Mucosa of descending colon (tissue), 3 donors: ENCODE data around the gene SPTBN2. TPM values are rescaled to one million over a fixed set of nuclear protein-coding genes. Genes with fewer than 3 reads are reported as not detected.
A peak's percentile ranks its signal among the peaks of the same experiment; 100 is the strongest.

ENCODE experiments used
- ATAC-seq: fragments of 200-7000 bp; cut with Tn5 transposase; one replicate; pipeline ENCODE4 v1.9.1; 2020; ENCODE audit warnings: mild to moderate bottlenecking, moderate library complexity
- DNase-seq, 3 donors: peaks; one replicate each; pipeline ENCODE4 v3.0.0-alpha.2; 2020
- H3K36me3 ChIP-seq: fragments of 200-600 bp; one replicate; pipeline ENCODE4 v1.8.0; 2021; ENCODE audit warnings: low read depth, mild to moderate bottlenecking
- H3K4me1 ChIP-seq: fragments of 200-600 bp; one replicate; pipeline ENCODE4 v1.8.0; 2021; ENCODE audit warnings: low read depth, mild to moderate bottlenecking
- H3K4me3 ChIP-seq: fragments of 200-600 bp; one replicate; pipeline ENCODE4 v1.8.0; 2021; ENCODE audit warnings: mild to moderate bottlenecking
- H3K9me3 ChIP-seq: fragments of 200-600 bp; one replicate; pipeline ENCODE4 v1.8.0; 2021; ENCODE audit warnings: mild to moderate bottlenecking
- CTCF ChIP-seq: fragments of 200-600 bp; IDR thresholded peaks from one replicate; pipeline ENCODE4 v1.8.0; 2022; ENCODE audit warnings: antibody characterized with exemption, mild to moderate bottlenecking
- intact Hi-C, 2 donors: fragments of 100-400 bp; cut with DNase I in 1 of 2; cut with micrococcal nuclease in 1 of 2; formaldehyde crosslinking; loops; one replicate each; pipeline versions ENCODE4 v1.11.0 to v1.11.1; 2022; cut with DNase I, micrococcal nuclease
- total RNA-seq, 3 donors: library from RNA; stranded (reverse); fragmentation: NEBNext Ultra II Directional in 2 of 3; extraction: Animal tissue kit (Norgen Biotek cat#: 25700) in 2 of 3; gene quantifications; one replicate each; pipeline versions ENCODE4 v1.2.1 to v1.2.4, GENCODE V29; 2021 to 2023
- donor health status: DM: no; HTN: no; CAD: no; lungs with moderate emphysema.
- donor health status: DM: no; HTN: no; CAD: no.
- donor health status: DM: no; HTN: yes; CAD: no.

SPTBN2 gene
- total RNA-seq, 3 donors from 2014 or later, result 3.7 to 10.0 (median 6.3) TPM

GRCh38 chr11:66744485-66745355, 15.7 kb upstream of the SPTBN2 start:
- peak; percentile 93 for ATAC-seq
- peak; percentile 87 to 95 (median 91) for DNase-seq
- H3K4me3 ChIP-seq, result peak overlapping the region; percentile 48
- intact Hi-C loops, result no loop called here
- no peak for TF ChIP-seq CTCF
- no peaks in the 10 kb centered on the region for H3K9me3 ChIP-seq
- peaks cover 14% of the 10 kb centered on the region for H3K4me1 ChIP-seq
- H3K36me3 ChIP-seq, result no peaks in the 10 kb centered on the region

GRCh38 chr11:66743271-66743968, 14.4 kb upstream of the SPTBN2 start:
- DNase-seq, result peak; percentile 87 to 90 (median 89)
- no peak for TF ChIP-seq CTCF
- Histone ChIP-seq H3K4me1 (peaks cover 14% of the 10 kb centered on the region), H3K9me3 (no peaks in the 10 kb centered on the region), H3K36me3 (no peaks in the 10 kb centered on the region), H3K4me3 (no peak overlapping the region)
- ATAC-seq, result peak; percentile 69
- intact Hi-C loops, result no loop called here

- no peaks in the 10 kb centered on the region for H3K9me3 ChIP-seq
- H3K4me1 ChIP-seq, result peaks cover 14% of the 10 kb centered on the region
- no peak for TF ChIP-seq CTCF
- no peak overlapping the region for H3K4me3 ChIP-seq
- H3K36me3 ChIP-seq, result no peaks in the 10 kb centered on the region
- DNase-seq, result no peak
- ATAC-seq, result no peak
- intact Hi-C loops, result no loop called here
Observed at GRCh38 chr11:66741153-66741552, 12.1 kb upstream of the SPTBN2 start.

- H3K36me3 ChIP-seq, result no peaks in the 10 kb centered on the region
- ATAC-seq (no peak), DNase-seq (no peak)
- no peak overlapping the region for H3K4me3 ChIP-seq
- H3K9me3 ChIP-seq, result no peaks in the 10 kb centered on the region
- peaks cover 8% of the 10 kb centered on the region for H3K4me1 ChIP-seq
- intact Hi-C loops, result no loop called here
- TF ChIP-seq CTCF, result no peak
Observed at GRCh38 chr11:66739983-66740382, 11.0 kb upstream of the SPTBN2 start.

GRCh38 chr11:66734215-66734614, 5.2 kb upstream of the SPTBN2 start:
- H3K4me3 ChIP-seq, result no peak overlapping the region
- no peaks in the 10 kb centered on the region for H3K9me3 ChIP-seq
- DNase-seq, result no peak
- ATAC-seq, result peak; percentile 12
- no peaks in the 10 kb centered on the region for H3K36me3 ChIP-seq
- no peak for TF ChIP-seq CTCF
- no peaks in the 10 kb centered on the region for H3K4me1 ChIP-seq
- intact Hi-C loops, result no loop called here
